Heart right ventricle (tissue), 16 donors: Measurements from ENCODE around the gene MAPT. TPM values are rescaled to one million over a fixed set of nuclear protein-coding genes. Genes with fewer than 3 reads are reported as not detected.

Source experiments
- ATAC-seq, 8 donors: fragments of 200-7000 bp; cut with Tn5 transposase; one replicate each; pipeline ENCODE4 v1.9.1; 2020; ENCODE audit warnings: mild to moderate bottlenecking in 8 of 8, moderate library complexity in 8 of 8, moderate number of reproducible peaks in 1 of 8
- DNase-seq, 2 donors: peaks; one replicate each; pipeline ENCODE4 v3.0.0-alpha.2; 2020
- H3K27ac ChIP-seq, 10 donors: fragments of 200-600 bp; sonication (generic) in 2 of 10; one replicate each; pipeline versions ENCODE4 v1.5.0 to v1.8.0; 2020 to 2022; ENCODE audit warnings: mild to moderate bottlenecking in 3 of 10
- H3K27me3 ChIP-seq, 7 donors: fragments of 200-600 bp; one replicate each; pipeline ENCODE4 v1.8.0; 2021 to 2022; ENCODE audit warnings: mild to moderate bottlenecking in 2 of 7
- H3K36me3 ChIP-seq, 9 donors: fragments of 200-600 bp; sonication (generic) in 1 of 9; one replicate each; pipeline versions ENCODE4 v1.5.0 to v1.8.0; 2020 to 2022; ENCODE audit warnings: mild to moderate bottlenecking in 2 of 9
- H3K4me1 ChIP-seq, 9 donors: fragments of 200-600 bp; sonication (generic) in 1 of 9; one replicate each; pipeline versions ENCODE4 v1.5.0 to v1.8.0; 2020 to 2022; ENCODE audit warnings: mild to moderate bottlenecking in 4 of 9
- H3K4me3 ChIP-seq, 10 donors: fragments of 200-600 bp; sonication (generic) in 2 of 10; one replicate each; pipeline versions ENCODE4 v1.5.0 to v1.8.0; 2020 to 2022; ENCODE audit warnings: mild to moderate bottlenecking in 7 of 10, moderate library complexity in 2 of 10
- H3K9me3 ChIP-seq, 11 donors: fragments of 200-600 bp in 10 of 11; sonication (generic) in 2 of 11; one replicate each; pipeline versions ENCODE4 v1.5.0 to v1.8.0; 2013 to 2022; ENCODE audit warnings: mild to moderate bottlenecking in 2 of 11, control low read depth in 1 of 11, moderate library complexity in 1 of 11
- WGBS, 2 donors: extraction: QIAGEN DNeasy Blood & Tissue Kit; methylation state at CpG; one replicate each; pipeline ENCODE4 v1.1.7; 2013; ENCODE audit warnings: inconsistent platforms in 1 of 2; 5-methylcytosine and 5-hydroxymethylcytosine counted together
- intact Hi-C, 10 donors: fragments of 100-400 bp; cut with DNase I; formaldehyde crosslinking; loops; one replicate each; pipeline versions ENCODE4 v1.11.1 to v1.14.2; 2022
- polyA plus RNA-seq, 2 donors: library from polyadenylated mRNA; stranded (reverse); fragments of 200-250 nt; gene quantifications; one replicate each; pipeline ENCODE4 v1.2.3, GENCODE V29; 2013
- total RNA-seq, 10 donors: library from RNA; stranded (reverse); fragmentation: NEBNext Ultra II Directional in 3 of 10; extraction: Animal tissue kit (Norgen Biotek cat#: 25700) in 3 of 10; gene quantifications; one replicate each; pipeline versions ENCODE4 v1.2.1 to v1.2.4, GENCODE V29; 2021 to 2023
- TF ChIP-seq, protein P1 (sequence below), 9 donors: fragments of 200-600 bp; sonication (generic) in 2 of 9; IDR thresholded peaks; one replicate each; pipeline versions ENCODE4 v1.5.0 to v1.8.0; 2021 to 2022; ENCODE audit warnings: antibody characterized with exemption in 9 of 9, mild to moderate bottlenecking in 5 of 9, moderate library complexity in 1 of 9
- donor health status: Arrhythmogenic right ventricular cardiomyopathy.
- donor health status: ischemic (EF 13 %, LVEDD 7.1; RV severe dilation, severe dysfunction).
- donor health status: healthy with polysubstance abuse.
- donor health status: DM: no; HTN: yes; CAD: no.
- donor health status: DM: no; HTN: no; CAD: no.
- donor health status: ischemic (EF 25% LVEDD 6.9; RV normal size, moderate dysfunction).
- donor health status: ischemic (EF 25% LVEDD 5.7; RV mildly dilated, moderate dysfunction).
- donor health status: healthy.
- donor health status: DM: yes; HTN: yes; CAD: no.
- donor health status: Ischemic cardiomyopathy.
- donor health status: ischemic (EF 35%, LVEDD 5.7; RV mildly dilated, moderate dysfunction).
- donor health status: nonischemic (EF 11% LVEDD 7.7; RV severe dilation, severe dysfunction).
- donor health status: DM: yes; HTN: yes; CAD: no.
- donor health status: PGD.
- donor health status: ischemic (EF 29% LVEDD 5.4; RV normal size, mild dysfunction).
- donor health status: nonischemic (EF 23%, LVEDD 6.1; RV moderate dilation, normal function).

The MAPT gene
- total and polyA plus RNA-seq, 12 donors: 0.90 to 63.3 (median 32.5) TPM

DNA sequence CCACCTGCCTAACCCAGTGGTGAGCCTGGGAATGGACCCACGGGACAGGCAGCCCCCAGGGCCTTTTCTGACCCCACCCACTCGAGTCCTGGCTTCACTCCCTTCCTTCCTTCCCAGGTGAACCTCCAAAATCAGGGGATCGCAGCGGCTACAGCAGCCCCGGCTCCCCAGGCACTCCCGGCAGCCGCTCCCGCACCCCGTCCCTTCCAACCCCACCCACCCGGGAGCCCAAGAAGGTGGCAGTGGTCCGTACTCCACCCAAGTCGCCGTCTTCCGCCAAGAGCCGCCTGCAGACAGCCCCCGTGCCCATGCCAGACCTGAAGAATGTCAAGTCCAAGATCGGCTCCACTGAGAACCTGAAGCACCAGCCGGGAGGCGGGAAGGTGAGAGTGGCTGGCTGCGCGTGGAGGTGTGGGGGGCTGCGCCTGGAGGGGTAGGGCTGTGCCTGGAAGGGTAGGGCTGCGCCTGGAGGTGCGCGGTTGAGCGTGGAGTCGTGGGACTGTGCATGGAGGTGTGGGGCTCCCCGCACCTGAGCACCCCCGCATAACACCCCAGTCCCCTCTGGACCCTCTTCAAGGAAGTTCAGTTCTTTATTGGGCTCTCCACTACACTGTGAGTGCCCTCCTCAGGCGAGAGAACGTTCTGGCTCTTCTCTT lies 102.1 kb downstream of the MAPT start:
- no peaks in the 10 kb centered on the region for H3K9me3 ChIP-seq
- no peak overlapping the region for H3K27ac ChIP-seq
- WGBS, 2 donors: 84 to 86% methylated on average over 31 of the region's 31 CpGs
- no peak for ATAC-seq
- no peaks in the 10 kb centered on the region for H3K27me3 ChIP-seq
- H3K36me3 ChIP-seq: no peaks in the 10 kb centered on the region
- TF ChIP-seq, protein P1, sequence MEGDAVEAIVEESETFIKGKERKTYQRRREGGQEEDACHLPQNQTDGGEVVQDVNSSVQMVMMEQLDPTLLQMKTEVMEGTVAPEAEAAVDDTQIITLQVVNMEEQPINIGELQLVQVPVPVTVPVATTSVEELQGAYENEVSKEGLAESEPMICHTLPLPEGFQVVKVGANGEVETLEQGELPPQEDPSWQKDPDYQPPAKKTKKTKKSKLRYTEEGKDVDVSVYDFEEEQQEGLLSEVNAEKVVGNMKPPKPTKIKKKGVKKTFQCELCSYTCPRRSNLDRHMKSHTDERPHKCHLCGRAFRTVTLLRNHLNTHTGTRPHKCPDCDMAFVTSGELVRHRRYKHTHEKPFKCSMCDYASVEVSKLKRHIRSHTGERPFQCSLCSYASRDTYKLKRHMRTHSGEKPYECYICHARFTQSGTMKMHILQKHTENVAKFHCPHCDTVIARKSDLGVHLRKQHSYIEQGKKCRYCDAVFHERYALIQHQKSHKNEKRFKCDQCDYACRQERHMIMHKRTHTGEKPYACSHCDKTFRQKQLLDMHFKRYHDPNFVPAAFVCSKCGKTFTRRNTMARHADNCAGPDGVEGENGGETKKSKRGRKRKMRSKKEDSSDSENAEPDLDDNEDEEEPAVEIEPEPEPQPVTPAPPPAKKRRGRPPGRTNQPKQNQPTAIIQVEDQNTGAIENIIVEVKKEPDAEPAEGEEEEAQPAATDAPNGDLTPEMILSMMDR (IDR thresholded peaks at IDR 0.05): no peak
- no peak for DNase-seq
- intact Hi-C loops: loop anchor here in 1 of 10 donors (10.0 kb wide), 1 partner anchor 838 kb away; no protein-coding TSS in a partner anchor
- H3K4me1 ChIP-seq: no peaks in the 10 kb centered on the region
- no peak overlapping the region for H3K4me3 ChIP-seq

DNA sequence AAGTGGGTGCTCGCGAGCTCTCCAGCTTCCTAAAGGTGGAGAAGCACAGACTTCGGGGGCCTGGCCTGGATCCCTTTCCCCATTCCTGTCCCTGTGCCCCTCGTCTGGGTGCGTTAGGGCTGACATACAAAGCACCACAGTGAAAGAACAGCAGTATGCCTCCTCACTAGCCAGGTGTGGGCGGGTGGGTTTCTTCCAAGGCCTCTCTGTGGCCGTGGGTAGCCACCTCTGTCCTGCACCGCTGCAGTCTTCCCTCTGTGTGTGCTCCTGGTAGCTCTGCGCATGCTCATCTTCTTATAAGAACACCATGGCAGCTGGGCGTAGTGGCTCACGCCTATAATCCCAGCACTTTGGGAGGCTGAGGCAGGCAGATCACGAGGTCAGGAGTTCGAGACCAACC lies 102.8 kb downstream of the MAPT start:
- no peaks in the 10 kb centered on the region for H3K4me1 ChIP-seq
- TF ChIP-seq, protein P1 (IDR thresholded peaks at IDR 0.05): no peak
- H3K4me3 ChIP-seq: no peak overlapping the region
- no peaks in the 10 kb centered on the region for H3K36me3 ChIP-seq
- 85 to 90% methylated on average over 13 of the region's 13 CpGs for whole genome bisulfite sequencing, 2 donors
- H3K27me3 ChIP-seq: no peaks in the 10 kb centered on the region
- ATAC-seq: no peak
- no peak overlapping the region for H3K27ac ChIP-seq
- H3K9me3 ChIP-seq: no peaks in the 10 kb centered on the region
- no peak for DNase-seq
- intact Hi-C loops: loop anchor here in 1 of 10 donors (10.0 kb wide), 1 partner anchor 838 kb away; no protein-coding TSS in a partner anchor

DNA sequence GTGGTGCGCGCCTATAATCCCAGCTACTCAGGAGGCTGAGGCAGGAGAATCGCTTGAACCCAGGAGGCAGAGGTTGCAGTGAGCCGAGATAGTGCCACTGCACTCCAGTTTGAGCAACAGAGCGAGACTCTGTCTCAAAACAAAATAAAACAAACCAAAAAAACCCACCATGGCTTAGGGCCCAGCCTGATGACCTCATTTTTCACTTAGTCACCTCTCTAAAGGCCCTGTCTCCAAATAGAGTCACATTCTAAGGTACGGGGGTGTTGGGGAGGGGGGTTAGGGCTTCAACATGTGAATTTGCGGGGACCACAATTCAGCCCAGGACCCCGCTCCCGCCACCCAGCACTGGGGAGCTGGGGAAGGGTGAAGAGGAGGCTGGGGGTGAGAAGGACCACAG lies 103.3 kb downstream of the MAPT start:
- ATAC-seq: no peak
- WGBS, 2 donors: 89 to 92% methylated on average over 9 of the region's 9 CpGs

DNA sequence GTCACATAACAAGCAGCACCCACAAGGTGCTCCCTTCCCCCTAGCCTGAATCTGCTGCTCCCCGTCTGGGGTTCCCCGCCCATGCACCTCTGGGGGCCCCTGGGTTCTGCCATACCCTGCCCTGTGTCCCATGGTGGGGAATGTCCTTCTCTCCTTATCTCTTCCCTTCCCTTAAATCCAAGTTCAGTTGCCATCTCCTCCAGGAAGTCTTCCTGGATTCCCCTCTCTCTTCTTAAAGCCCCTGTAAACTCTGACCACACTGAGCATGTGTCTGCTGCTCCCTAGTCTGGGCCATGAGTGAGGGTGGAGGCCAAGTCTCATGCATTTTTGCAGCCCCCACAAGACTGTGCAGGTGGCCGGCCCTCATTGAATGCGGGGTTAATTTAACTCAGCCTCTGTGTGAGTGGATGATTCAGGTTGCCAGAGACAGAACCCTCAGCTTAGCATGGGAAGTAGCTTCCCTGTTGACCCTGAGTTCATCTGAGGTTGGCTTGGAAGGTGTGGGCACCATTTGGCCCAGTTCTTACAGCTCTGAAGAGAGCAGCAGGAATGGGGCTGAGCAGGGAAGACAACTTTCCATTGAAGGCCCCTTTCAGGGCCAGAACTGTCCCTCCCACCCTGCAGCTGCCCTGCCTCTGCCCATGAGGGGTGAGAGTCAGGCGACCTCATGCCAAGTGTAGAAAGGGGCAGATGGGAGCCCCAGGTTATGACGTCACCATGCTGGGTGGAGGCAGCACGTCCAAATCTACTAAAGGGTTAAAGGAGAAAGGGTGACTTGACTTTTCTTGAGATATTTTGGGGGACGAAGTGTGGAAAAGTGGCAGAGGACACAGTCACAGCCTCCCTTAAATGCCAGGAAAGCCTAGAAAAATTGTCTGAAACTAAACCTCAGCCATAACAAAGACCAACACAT lies 104.9 kb downstream of the MAPT start, which contains the start of gene STH:
Gene STH (plus strand): TSS at position 264 of the 913 bp plus-strand sequence. CDS start 30 bp downstream, at position 294.
- H3K4me3 ChIP-seq: no peak within 1 kb of the TSS
- no peak for ATAC-seq
- H3K36me3 ChIP-seq: no peaks in the 10 kb centered on the region
- no peak for DNase-seq
- H3K9me3 ChIP-seq: no peaks in the 10 kb centered on the region
- WGBS, 2 donors: 81 to 84% methylated on average over 8 of the region's 8 CpGs
- no peak within 1 kb of the TSS for H3K27ac ChIP-seq
- peaks cover 0 to 11% (median 0%) of the 10 kb centered on the region in 9 donors for H3K4me1 ChIP-seq
- no peaks in the 10 kb centered on the region for H3K27me3 ChIP-seq
- TF ChIP-seq, protein P1 (IDR thresholded peaks at IDR 0.05): no peak
- intact Hi-C loops: loop anchor here in 1 of 10 donors (10.0 kb wide), 1 partner anchor 836 kb away; no protein-coding TSS in a partner anchor

More for the DNA sequence above, 103.3 kb downstream of the MAPT start:
- H3K27me3 ChIP-seq: no peaks in the 10 kb centered on the region
- H3K4me3 ChIP-seq: no peak overlapping the region
- no peak for DNase-seq
- H3K36me3 ChIP-seq: no peaks in the 10 kb centered on the region
- H3K27ac ChIP-seq: no peak overlapping the region
- intact Hi-C loops: loop anchor here in 1 of 10 donors (10.0 kb wide), 1 partner anchor 837 kb away; no protein-coding TSS in a partner anchor
- H3K9me3 ChIP-seq: no peaks in the 10 kb centered on the region
- TF ChIP-seq, protein P1 (IDR thresholded peaks at IDR 0.05): no peak
- peaks cover 0 to 1% (median 0%) of the 10 kb centered on the region in 9 donors for H3K4me1 ChIP-seq
